ENCODE measurements around the gene FRMD5. TPM values are rescaled to one million over a fixed set of nuclear protein-coding genes. Genes with fewer than 3 reads are reported as not detected.

FRMD5 gene
- total RNA-seq, 1 donor from 2014 or later, result 1.2 TPM

GRCh38 chr15:43920815-43921214, 274.3 kb downstream of the FRMD5 start:
- Histone ChIP-seq H3K36me3 (no peaks in the 10 kb centered on the region), H3K27ac (no peak overlapping the region), H3K4me3 (no peak overlapping the region), H3K27me3 (peaks cover 9% of the 10 kb centered on the region), H3K4me1 (no peaks in the 10 kb centered on the region), H3K9me3 (no peaks in the 10 kb centered on the region)
- no peak for DNase-seq
- intact Hi-C loops (cut with DNase I), result no loop called here
- no peak for TF ChIP-seq CTCF (IDR thresholded peaks at IDR 0.05)
- ATAC-seq, result no peak

- no peak for TF ChIP-seq CTCF (IDR thresholded peaks at IDR 0.05)
- H3K9me3 ChIP-seq, result no peaks in the 10 kb centered on the region
- no peaks in the 10 kb centered on the region for H3K4me1 ChIP-seq
- no peak overlapping the region for H3K4me3 ChIP-seq
- intact Hi-C loops (cut with DNase I), result no loop called here
- DNase-seq (no peak), ATAC-seq (no peak)
- no peak overlapping the region for H3K27ac ChIP-seq
- H3K27me3 ChIP-seq, result peaks cover 9% of the 10 kb centered on the region
- no peaks in the 10 kb centered on the region for H3K36me3 ChIP-seq
Measured at GRCh38 chr15:43920254-43920600, 274.8 kb downstream of the FRMD5 start.

GRCh38 chr15:43919540-43920253, 275.4 kb downstream of the FRMD5 start:
- no peak for ATAC-seq
- no peak for DNase-seq
- H3K4me3 ChIP-seq, result no peak overlapping the region
- intact Hi-C loops (cut with DNase I), result no loop called here
- peaks cover 9% of the 10 kb centered on the region for H3K27me3 ChIP-seq
- H3K36me3 ChIP-seq, result no peaks in the 10 kb centered on the region
- H3K9me3 ChIP-seq, result no peaks in the 10 kb centered on the region
- H3K4me1 ChIP-seq, result no peaks in the 10 kb centered on the region
- H3K27ac ChIP-seq, result no peak overlapping the region
- TF ChIP-seq CTCF (IDR thresholded peaks at IDR 0.05), result no peak

GRCh38 chr15:43918717-43919116, 276.4 kb downstream of the FRMD5 start:
- no peak for DNase-seq
- Histone ChIP-seq H3K9me3 (no peaks in the 10 kb centered on the region), H3K27ac (no peak overlapping the region), H3K27me3 (peaks cover 9% of the 10 kb centered on the region), H3K4me1 (no peaks in the 10 kb centered on the region), H3K4me3 (no peak overlapping the region), H3K36me3 (no peaks in the 10 kb centered on the region)
- TF ChIP-seq CTCF (IDR thresholded peaks at IDR 0.05), result no peak
- intact Hi-C loops (cut with DNase I), result no loop called here
- ATAC-seq, result no peak

- ATAC-seq (no peak), DNase-seq (no peak)
- peaks cover 9% of the 10 kb centered on the region for H3K27me3 ChIP-seq
- no peak overlapping the region for H3K27ac ChIP-seq
- no peaks in the 10 kb centered on the region for H3K36me3 ChIP-seq
- no peak overlapping the region for H3K4me3 ChIP-seq
- no peaks in the 10 kb centered on the region for H3K4me1 ChIP-seq
- intact Hi-C loops (cut with DNase I), result no loop called here
- H3K9me3 ChIP-seq, result no peaks in the 10 kb centered on the region
- no peak for TF ChIP-seq CTCF (IDR thresholded peaks at IDR 0.05)
Measured at GRCh38 chr15:43916326-43916660, 278.8 kb downstream of the FRMD5 start.

All from upper lobe of right lung (tissue), 1 donor.